AG04450 (cell line): ENCODE results near the gene DAGLA. TPM values are rescaled to one million over a fixed set of nuclear protein-coding genes. Genes with fewer than 3 reads are reported as not detected.

ENCODE experiments used
- CTCF ChIA-PET: fragments of 300-600, 350-600 bp; formaldehyde crosslinking; extraction: SDS; loops from one replicate; lab custom pipeline; 2022; ENCODE audit warnings: antibody characterized with exemption, inconsistent platforms; lab: Charles Lee
- POLR2A ChIA-PET: fragments of 350-600 bp; formaldehyde crosslinking; extraction: SDS; loops from one replicate; lab custom pipeline; 2021; ENCODE audit warnings: antibody characterized with exemption, inconsistent platforms; lab: Yijun Ruan, JAX
- DNase-seq: peaks from one replicate; pipeline ENCODE4 v3.0.0-alpha.2; 2011; ENCODE audit warnings: low read depth, low spot score
- H3K27ac ChIP-seq: one replicate; pipeline ENCODE4 v1.5.1; 2012; ENCODE audit warnings: low read depth, low read length, control low read depth
- H3K27me3 ChIP-seq: one replicate; pipeline ENCODE4 v1.6.0; 2012; ENCODE audit warnings: low read length; ENCODE audit not compliant: control insufficient read depth, insufficient read depth
- H3K4me3 ChIP-seq: 2 replicates; pipeline ENCODE4 v1.5.1; 2011; ENCODE audit warnings: mild to moderate bottlenecking, low read depth, low read length, control low read depth
- H3K9me3 ChIP-seq: 2 replicates; pipeline ENCODE4 v1.5.1; 2012; ENCODE audit warnings: low read length; ENCODE audit not compliant: control insufficient read depth, insufficient read depth
- CTCF ChIP-seq: IDR thresholded peaks from 2 replicates; pipeline ENCODE4 v1.5.1; 2011; ENCODE audit warnings: low read depth, low read length, control low read depth, inconsistent platforms
- polyA plus RNA-seq: library from polyadenylated mRNA; depleted of rRNA; stranded (reverse); fragments of >200 nt; gene quantifications from 2 replicates; pipeline ENCODE4 v1.2.3, GENCODE V29; 2011

The DAGLA gene
- polyA plus RNA-seq, 1 experiment: 1.1 TPM

GRCh38 chr11:61768376-61769076 lies 88.3 kb downstream of the DAGLA start:
- Histone ChIP-seq H3K4me3 (no peak overlapping the region), H3K9me3 (no peaks in the 10 kb centered on the region; the same call in 1 of the 2 replicates), H3K27ac (no peak overlapping the region), H3K27me3 (no peaks in the 10 kb centered on the region)
- TF ChIP-seq CTCF: no peak
- ChIA-PET POLR2A (interaction anchor here (0.7 kb wide), 1 partner anchor 60 kb away, joined by 12 read pairs; the partner anchor contains the start of gene FADS2), CTCF (interaction anchor here (0.9 kb wide), 1 partner anchor 21 kb away, joined by 3 read pairs; no protein-coding TSS in a partner anchor)
- no peak for DNase-seq

GRCh38 chr11:61769169-61769920 lies 89.2 kb downstream of the DAGLA start:
- peak; percentile 16 for DNase-seq
- H3K4me3 ChIP-seq: no peak overlapping the region
- peak overlapping the region; percentile 11 for H3K27ac ChIP-seq
- H3K27me3 ChIP-seq: no peaks in the 10 kb centered on the region
- TF ChIP-seq CTCF: peak; percentile 61
- H3K9me3 ChIP-seq: no peaks in the 10 kb centered on the region; the same call in 1 of the 2 replicates
- CTCF ChIA-PET: interaction anchor here (0.6 to 0.9 kb wide), 2 partner anchors 17 to 22 kb away, joined by 3 read pairs; partner anchors contain the start of gene MYRF
- POLR2A ChIA-PET: no interaction called here

- Histone ChIP-seq H3K9me3 (no peaks in the 10 kb centered on the region), H3K4me3 (no peak overlapping the region), H3K27me3 (no peaks in the 10 kb centered on the region), H3K27ac (no peak overlapping the region)
- CTCF ChIA-PET: interaction anchor here (0.6 kb wide), 1 partner anchor 17 kb away, joined by 3 read pairs; the partner anchor contains the start of gene MYRF
- TF ChIP-seq CTCF: no peak
- no peak for DNase-seq
- POLR2A ChIA-PET: no interaction called here
Measured at GRCh38 chr11:61769946-61770683, 89.9 kb downstream of the DAGLA start.

- DNase-seq: no peak
- no peaks in the 10 kb centered on the region for H3K9me3 ChIP-seq
- H3K27ac ChIP-seq: no peak overlapping the region
- H3K4me3 ChIP-seq: no peak overlapping the region
- TF ChIP-seq CTCF: no peak
- POLR2A ChIA-PET: no interaction called here
- CTCF ChIA-PET: no interaction called here
- no peaks in the 10 kb centered on the region for H3K27me3 ChIP-seq
Measured at GRCh38 chr11:61771195-61771894, 91.2 kb downstream of the DAGLA start.
